Endothelial cell (in vitro differentiated cells): ENCODE data around the gene ENTR1. TPM values are rescaled to one million over a fixed set of nuclear protein-coding genes. Genes with fewer than 3 reads are reported as not detected.
A peak's percentile ranks its signal among the peaks of the same experiment; 100 is the strongest.
"Not testable (repeated sequence)": the region's sequence is repeated elsewhere in the genome, so short reads cannot be mapped to it uniquely, and the experiment has no call there.

Experiments
- DNase-seq: peaks from one replicate; pipeline ENCODE4 v3.0.0; 2021; ENCODE audit warnings: low spot score
- H3K27ac Mint-ChIP-seq: one replicate; pipeline ENCODE4 v1.8.0; 2021; ENCODE audit warnings: mixed read lengths, inconsistent platforms; ENCODE audit not compliant: unreplicated experiment
- H3K27me3 Mint-ChIP-seq: one replicate; pipeline ENCODE4 v1.8.0; 2021; ENCODE audit warnings: mild to moderate bottlenecking, moderate library complexity, mixed read lengths, inconsistent platforms; ENCODE audit not compliant: unreplicated experiment
- H3K36me3 Mint-ChIP-seq: one replicate; pipeline ENCODE4 v1.8.0; 2021; ENCODE audit warnings: mild to moderate bottlenecking, low read depth, mixed read lengths, inconsistent platforms; ENCODE audit not compliant: unreplicated experiment
- H3K4me1 Mint-ChIP-seq: one replicate; pipeline ENCODE4 v1.8.0; 2021; ENCODE audit warnings: mild to moderate bottlenecking, mixed read lengths, inconsistent platforms; ENCODE audit not compliant: unreplicated experiment
- H3K4me3 Mint-ChIP-seq: one replicate; pipeline ENCODE4 v1.8.0; 2021; ENCODE audit warnings: mild to moderate bottlenecking, mixed read lengths, inconsistent platforms; ENCODE audit not compliant: unreplicated experiment
- H3K9me3 Mint-ChIP-seq: one replicate; pipeline ENCODE4 v1.8.0; 2021; ENCODE audit warnings: mixed read lengths, inconsistent platforms; ENCODE audit not compliant: unreplicated experiment
- total RNA-seq: library from RNA; stranded (reverse); fragmentation: NEBNext Ultra II Directional; extraction: Animal tissue kit (Norgen Biotek cat#: 25700); gene quantifications from one replicate; pipeline ENCODE4 v1.2.1, GENCODE V29; 2021; ENCODE audit not compliant: unreplicated experiment
- TF ChIP-seq, protein P1 (sequence below): fragments of 200-600 bp; sonication (generic); IDR thresholded peaks from one replicate; pipeline ENCODE4 v1.5.0; 2021; ENCODE audit warnings: antibody characterized with exemption; ENCODE audit not compliant: unreplicated experiment

Gene ENTR1
- total RNA-seq, 1 donor from 2014 or later: 45.0 TPM

DNA sequence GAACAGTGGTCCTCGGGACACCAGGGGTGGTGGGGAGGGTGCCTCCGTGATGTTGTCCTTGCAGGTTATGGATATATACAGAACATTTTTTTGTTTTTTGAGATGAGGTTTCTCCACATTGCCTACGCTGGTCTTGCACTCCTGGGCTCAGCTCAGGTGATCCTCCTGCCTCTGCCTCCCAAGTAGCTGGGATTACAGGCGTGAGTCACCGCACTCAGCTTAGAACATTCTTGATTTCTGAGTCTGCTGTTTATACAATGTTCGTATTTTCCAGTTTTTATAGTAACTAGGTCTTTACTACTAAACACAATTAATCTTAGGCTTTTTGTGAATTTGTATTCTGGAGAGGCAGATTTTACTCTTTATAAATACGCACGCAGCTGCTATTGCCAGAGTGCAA is 6.0 kb upstream of the ENTR1 start:
- peaks cover 6% of the 10 kb centered on the region for H3K4me1 Mint-ChIP-seq
- peaks cover 2% of the 10 kb centered on the region for H3K27me3 Mint-ChIP-seq
- peaks cover 41% of the 10 kb centered on the region for H3K36me3 Mint-ChIP-seq
- no peak for DNase-seq
- no peaks in the 10 kb centered on the region for H3K9me3 Mint-ChIP-seq
- H3K4me3 Mint-ChIP-seq: no peak overlapping the region
- TF ChIP-seq, protein P1, sequence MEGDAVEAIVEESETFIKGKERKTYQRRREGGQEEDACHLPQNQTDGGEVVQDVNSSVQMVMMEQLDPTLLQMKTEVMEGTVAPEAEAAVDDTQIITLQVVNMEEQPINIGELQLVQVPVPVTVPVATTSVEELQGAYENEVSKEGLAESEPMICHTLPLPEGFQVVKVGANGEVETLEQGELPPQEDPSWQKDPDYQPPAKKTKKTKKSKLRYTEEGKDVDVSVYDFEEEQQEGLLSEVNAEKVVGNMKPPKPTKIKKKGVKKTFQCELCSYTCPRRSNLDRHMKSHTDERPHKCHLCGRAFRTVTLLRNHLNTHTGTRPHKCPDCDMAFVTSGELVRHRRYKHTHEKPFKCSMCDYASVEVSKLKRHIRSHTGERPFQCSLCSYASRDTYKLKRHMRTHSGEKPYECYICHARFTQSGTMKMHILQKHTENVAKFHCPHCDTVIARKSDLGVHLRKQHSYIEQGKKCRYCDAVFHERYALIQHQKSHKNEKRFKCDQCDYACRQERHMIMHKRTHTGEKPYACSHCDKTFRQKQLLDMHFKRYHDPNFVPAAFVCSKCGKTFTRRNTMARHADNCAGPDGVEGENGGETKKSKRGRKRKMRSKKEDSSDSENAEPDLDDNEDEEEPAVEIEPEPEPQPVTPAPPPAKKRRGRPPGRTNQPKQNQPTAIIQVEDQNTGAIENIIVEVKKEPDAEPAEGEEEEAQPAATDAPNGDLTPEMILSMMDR: no peak
- no peak overlapping the region for H3K27ac Mint-ChIP-seq

DNA sequence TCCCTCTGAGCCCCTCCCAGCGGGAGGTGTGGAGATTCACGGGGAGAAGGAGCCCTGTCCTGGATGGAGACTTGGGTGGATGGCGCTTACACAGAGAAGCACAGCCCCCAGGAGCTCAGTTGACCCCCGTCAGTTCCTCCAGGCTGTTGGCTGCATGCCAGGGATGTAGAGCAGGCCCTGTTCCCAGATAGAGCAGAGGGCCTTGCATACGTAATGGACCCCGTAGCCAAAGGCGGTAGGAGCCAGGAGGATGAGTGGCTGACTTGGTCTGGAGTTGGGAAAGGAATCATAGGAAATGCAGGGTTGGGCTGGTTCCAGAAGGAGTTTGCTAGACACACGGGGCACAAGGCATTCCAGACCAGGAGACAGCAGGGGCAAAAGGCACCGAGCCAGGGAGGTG is 2.5 kb upstream of the ENTR1 start:
- TF ChIP-seq, protein P1: no peak
- no peak overlapping the region for H3K4me3 Mint-ChIP-seq
- no peak overlapping the region for H3K27ac Mint-ChIP-seq
- no peaks in the 10 kb centered on the region for H3K9me3 Mint-ChIP-seq
- H3K36me3 Mint-ChIP-seq: peaks cover 41% of the 10 kb centered on the region
- peaks cover 12% of the 10 kb centered on the region for H3K27me3 Mint-ChIP-seq
- no peak for DNase-seq
- peaks cover 27% of the 10 kb centered on the region for H3K4me1 Mint-ChIP-seq

DNA sequence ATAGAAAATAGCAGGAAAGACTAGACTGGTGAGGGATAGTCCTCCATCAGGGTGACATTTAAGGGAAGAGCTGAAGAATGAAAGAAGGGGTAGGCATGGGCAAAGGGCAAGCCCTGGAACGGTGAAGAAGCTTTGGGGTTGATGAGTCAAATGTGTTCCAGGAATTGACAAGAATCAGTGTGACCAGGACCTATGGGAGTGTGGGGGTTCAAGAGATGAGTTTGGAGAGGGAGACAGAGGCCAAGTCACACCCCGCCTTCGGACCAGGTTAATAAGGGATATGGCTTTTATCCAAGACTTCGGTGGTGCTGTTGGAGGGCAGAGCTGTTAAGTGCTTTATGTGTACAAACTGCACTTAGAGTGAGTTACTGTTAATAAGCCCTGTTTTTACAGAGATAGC is 964 bp upstream of the ENTR1 start:
- Mint-ChIP-seq H3K36me3 (peaks cover 36% of the 10 kb centered on the region), H3K27me3 (peaks cover 12% of the 10 kb centered on the region)

DNA sequence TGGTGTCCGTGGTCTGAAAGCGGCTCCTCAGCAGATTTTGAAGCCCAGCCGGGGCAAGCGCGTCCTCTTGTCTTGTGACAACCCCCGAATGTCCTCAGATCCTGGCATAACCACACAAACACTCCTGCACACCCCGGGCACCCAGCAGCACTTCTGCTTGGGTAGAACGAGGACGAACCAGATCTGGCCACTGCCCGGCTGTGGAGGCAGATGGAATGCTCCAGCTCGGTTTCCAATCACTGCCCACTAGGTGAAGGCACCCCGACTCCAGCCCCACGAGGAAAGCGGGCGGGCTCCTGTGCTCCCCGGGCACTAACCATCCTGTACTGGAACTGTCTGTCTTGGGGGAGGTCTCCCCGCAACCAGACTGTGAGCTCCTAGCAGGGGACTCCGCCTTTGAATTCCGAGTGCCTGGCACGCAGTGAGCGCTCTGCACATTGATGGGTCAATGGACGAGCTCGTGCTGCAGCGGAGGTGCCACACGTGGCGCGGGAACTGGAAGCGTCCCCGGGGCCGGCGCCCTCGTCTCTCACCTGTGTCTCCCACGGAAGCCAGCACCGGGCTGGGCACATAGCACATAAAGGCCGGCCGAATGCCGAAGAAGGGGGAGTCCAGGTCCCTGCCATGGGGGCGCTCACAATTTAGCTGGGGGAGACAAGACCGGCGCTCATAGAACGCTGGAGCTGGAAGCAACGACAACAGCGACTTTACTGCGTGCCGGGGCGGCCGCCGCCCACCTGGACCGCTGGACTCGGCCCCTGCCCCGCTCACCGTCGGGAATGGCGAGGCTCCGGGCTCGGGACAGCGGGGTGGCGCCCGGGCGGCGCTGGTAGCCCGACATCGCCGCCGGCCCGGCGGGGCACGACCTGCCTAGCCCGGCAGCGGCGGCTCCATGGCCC is 608 bp downstream of the ENTR1 start:
- Mint-ChIP-seq H3K4me3 (peak overlapping the region; percentile 91), H3K36me3 (peaks cover 36% of the 10 kb centered on the region), H3K27ac (peak overlapping the region; percentile 70), H3K4me1 (peaks cover 27% of the 10 kb centered on the region), H3K9me3 (no peaks in the 10 kb centered on the region), H3K27me3 (peaks cover 18% of the 10 kb centered on the region)
- peak; percentile 34 for DNase-seq
- TF ChIP-seq, protein P1: no peak

More for the DNA sequence above, 964 bp upstream of the ENTR1 start:
- Mint-ChIP-seq H3K27ac (peak overlapping the region; percentile 92), H3K9me3 (no peaks in the 10 kb centered on the region), H3K4me3 (peak overlapping the region; percentile 98), H3K4me1 (peaks cover 27% of the 10 kb centered on the region)
- TF ChIP-seq, protein P1: no peak
- no peak for DNase-seq

DNA sequence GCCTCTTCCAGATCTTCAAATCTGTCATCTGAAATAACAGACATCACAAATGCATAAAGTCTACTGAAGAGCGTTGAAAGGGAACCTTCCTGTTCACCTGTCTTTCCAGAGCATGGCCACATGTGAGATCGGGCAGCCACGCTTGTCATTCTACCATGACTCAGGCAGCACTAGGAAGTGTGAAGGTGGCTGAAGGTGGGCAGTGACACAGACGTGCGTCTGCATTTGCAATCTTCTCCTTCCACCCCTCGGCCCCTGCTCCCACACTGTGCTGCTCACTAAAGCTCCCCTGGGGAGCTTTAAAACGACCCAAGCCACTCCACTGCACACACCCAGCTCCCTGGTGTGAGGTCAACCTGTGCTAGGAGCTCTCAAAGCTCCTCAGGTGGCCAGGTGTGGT is 2.5 kb downstream of the ENTR1 start:
- no peak for DNase-seq
- Mint-ChIP-seq H3K4me3 (peak overlapping the region; percentile 39), H3K36me3 (peaks cover 21% of the 10 kb centered on the region)

DNA sequence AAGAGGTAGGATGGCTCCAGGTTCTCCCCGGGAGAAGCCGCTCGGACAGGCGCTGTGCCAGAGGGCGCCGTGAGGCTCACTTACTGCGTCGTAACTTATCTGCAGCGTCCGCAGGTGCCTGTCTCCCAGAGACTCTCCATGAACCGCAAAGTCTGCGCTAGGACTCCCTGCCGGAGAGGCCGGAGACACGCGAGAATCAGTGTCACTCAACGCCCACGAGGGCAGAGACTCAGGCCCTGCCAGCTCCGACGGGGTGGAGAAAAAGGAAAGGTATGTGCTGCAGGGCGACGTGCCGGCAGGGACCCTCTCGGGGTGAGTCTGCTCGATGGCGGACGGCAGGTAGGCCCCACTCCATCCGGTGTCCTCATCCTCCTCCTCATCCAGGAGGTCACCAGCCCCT is 3.4 kb downstream of the ENTR1 start:
- not testable (repeated sequence) for H3K9me3 Mint-ChIP-seq, H3K27ac Mint-ChIP-seq, H3K4me3 Mint-ChIP-seq, DNase-seq
- Mint-ChIP-seq H3K4me1 (peaks cover 25% of the 10 kb centered on the region), H3K36me3 (peaks cover 23% of the 10 kb centered on the region), H3K27me3 (peaks cover 18% of the 10 kb centered on the region)

More for the DNA sequence above, 2.5 kb downstream of the ENTR1 start:
- Mint-ChIP-seq H3K27me3 (peaks cover 18% of the 10 kb centered on the region), H3K9me3 (no peaks in the 10 kb centered on the region), H3K27ac (no peak overlapping the region), H3K4me1 (peaks cover 27% of the 10 kb centered on the region)
- TF ChIP-seq, protein P1: no peak

DNA sequence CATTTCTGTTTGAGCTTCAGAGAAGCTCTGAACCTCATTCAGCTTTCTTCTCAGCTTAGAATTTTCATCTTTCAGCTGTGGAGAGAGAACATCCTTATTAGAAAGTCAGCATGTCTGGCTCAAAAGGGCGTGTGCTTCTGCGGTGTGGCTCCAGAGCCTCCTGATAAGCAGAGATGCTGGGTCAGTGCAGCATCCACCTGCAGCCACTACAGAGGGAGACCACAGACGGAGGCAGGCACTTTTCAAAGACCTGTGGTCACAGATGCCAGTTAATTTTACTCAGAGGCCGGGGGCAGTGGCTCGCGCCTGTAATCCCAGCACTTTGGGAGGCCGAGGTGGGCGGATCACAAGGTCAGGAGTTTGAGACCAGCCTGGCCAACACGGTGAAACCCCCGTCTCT is 4.5 kb downstream of the ENTR1 start:
- not testable (repeated sequence) for H3K9me3 Mint-ChIP-seq, DNase-seq, H3K4me3 Mint-ChIP-seq, H3K27ac Mint-ChIP-seq
- H3K4me1 Mint-ChIP-seq: peaks cover 15% of the 10 kb centered on the region
- H3K27me3 Mint-ChIP-seq: peaks cover 17% of the 10 kb centered on the region
- peaks cover 21% of the 10 kb centered on the region for H3K36me3 Mint-ChIP-seq
